COR-L47 (cell line): ENCODE measurements around the gene LRSAM1.
"Not testable (repeated sequence)": the region's sequence is repeated elsewhere in the genome, so short reads cannot be mapped to it uniquely, and the experiment has no call there.

Experiments used
- DNase-seq: peaks from one replicate; lab custom pipeline; 2025; lab: John Stamatoyannopoulos, UW

LRSAM1 gene

DNA sequence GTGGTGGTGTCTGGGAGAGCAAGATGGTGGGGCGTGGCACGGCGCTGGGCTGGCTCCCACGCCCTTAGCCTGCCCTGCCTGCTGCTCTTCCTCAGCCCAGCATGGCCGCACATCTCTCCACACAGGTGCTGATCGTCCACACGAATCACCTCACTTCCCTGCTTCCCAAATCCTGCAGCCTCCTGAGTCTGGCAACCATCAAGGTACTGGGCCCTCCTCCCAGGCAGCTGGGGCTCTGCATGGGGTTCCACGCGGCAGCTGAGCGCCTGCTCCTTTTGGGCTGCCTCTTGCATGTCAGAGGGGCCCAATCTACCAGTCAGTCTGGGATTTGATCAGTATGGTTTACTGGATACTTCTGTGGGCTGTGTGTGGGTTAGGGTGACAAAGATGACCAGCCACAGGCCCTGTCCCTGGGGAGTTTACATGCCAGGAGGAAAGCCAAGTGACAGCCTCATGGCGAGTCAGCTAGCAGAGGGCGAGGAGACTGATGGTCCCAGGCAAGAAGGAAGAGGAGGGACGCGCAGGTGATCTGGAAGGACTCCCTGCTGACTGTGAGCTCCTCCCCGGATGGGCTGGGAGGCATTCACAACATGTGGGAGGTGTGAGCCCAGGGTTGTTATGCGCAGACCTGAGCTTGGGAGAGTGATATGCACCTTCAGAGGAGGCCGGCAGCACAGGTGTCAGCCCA lies 6.0 kb downstream of the LRSAM1 start:
- DNase-seq, result no peak

DNA sequence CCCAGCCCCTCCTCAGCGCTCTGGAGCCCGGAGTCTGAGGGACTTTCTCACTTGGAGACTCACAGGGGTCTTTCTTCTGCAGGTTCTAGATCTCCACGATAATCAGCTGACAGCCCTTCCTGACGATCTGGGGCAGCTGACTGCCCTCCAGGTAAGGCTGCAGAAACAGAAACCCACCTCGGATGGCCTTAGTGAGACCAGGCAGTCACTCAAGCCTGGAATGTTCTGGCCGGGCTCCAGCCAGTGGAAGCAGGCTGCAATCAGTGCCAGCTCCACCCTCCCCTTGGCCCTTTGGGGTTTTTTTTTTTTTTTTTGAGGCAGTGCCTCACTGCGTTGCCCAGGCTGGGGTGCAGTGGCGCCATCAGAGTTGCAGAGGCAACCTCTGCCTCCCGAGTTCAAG lies 7.6 kb downstream of the LRSAM1 start:
- DNase-seq, result no peak

DNA sequence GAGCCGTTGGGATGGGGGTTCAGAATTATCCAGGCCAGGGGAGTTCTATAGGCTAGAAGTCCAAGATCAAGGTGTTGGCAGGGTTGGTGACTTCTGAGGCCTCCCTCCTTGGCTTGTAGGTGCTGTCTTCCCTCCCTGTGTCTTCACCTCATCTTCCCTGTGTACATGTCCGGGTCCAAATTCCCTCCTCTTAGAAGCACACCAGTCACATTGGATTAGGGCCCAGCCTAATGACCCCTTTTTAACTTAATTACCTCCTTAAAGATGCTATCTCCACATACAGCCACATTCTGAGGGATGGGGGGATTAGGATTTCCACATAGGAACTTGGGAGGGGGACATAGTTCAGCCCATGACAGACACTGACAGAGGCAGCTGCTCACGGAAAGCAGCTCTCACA lies 12.1 kb downstream of the LRSAM1 start:
- DNase-seq, result no peak

DNA sequence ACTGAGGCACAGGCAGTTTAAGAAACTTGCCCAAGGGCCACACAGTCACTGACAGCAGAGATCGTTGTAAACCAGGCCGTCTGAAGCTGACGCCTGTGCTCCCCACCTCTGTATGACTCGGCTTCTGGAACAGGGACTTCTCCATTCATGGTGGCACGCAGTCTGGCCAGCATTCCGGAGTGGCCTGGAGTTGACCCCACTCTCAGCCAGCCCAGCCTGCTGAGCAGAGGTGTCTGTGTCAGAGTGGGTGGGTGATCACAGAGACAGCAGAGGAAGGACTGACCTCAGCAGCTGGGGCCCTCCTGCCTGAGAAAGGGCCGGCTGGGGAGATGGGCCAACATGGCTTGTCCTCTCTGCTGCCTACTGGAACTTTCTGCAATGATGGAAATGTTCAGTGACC lies 12.6 kb downstream of the LRSAM1 start:
- DNase-seq, result no peak

DNA sequence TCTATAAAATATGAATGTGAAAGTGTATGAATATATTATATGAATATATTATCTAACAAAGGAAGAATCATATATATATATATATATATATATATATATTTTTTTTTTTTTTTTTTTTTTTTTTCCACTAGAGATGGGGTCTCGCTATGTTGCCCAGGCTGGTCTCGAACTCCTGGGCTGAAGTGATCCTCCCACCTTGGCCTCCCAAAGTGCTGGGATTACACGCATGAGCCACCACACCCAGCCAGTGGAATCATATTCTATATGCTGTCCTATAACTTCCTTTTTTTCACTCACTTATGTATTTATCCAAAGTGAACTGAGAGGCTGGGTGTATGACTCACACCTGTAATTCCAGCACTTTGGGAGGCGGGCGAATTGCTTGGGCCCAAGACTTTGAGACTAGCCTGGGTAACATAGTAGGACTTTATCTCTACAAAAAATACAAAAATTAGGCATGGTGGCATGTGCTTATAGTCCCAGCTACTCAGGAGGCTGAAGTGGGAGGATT lies 15.2 kb downstream of the LRSAM1 start:
- DNase-seq, result not testable (repeated sequence)

DNA sequence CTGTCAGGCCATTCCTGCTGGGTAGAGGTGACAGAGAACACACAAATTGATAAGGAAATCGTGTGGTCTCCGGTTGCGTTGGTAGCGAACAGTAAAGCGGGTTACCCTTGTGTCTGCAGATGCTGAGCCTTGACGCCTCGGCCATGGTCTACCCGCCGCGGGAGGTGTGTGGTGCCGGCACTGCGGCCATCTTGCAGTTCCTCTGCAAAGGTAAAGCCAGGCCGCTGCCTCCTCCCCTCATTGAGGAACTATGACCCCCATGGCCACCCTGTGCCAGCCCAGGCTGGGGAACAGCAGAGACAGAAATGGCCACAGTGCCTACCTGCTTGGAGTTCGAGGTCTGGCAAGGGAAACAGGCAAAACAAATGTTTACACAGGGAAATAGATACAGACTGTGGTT lies 16.3 kb downstream of the LRSAM1 start:
- DNase-seq, result no peak

DNA sequence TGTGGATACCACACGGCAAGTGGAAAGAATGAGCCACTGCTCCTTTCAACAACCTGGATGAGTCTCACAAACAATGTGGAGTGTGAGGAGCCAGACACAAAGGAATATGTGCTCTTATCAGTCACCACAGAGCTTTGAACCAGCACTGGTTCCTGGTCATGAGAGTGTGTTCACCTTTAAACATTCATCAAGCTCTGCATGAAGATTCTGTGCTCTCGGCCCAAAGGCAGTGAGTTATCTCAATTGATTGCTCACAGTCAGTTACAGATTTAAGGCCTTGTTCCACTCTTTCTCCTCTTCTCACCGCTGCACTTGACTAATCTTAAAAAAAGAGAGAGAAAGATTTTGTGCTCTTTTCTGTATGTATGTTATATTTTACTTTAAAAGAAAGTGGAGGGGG lies 19.4 kb downstream of the LRSAM1 start:
- no peak for DNase-seq

DNA sequence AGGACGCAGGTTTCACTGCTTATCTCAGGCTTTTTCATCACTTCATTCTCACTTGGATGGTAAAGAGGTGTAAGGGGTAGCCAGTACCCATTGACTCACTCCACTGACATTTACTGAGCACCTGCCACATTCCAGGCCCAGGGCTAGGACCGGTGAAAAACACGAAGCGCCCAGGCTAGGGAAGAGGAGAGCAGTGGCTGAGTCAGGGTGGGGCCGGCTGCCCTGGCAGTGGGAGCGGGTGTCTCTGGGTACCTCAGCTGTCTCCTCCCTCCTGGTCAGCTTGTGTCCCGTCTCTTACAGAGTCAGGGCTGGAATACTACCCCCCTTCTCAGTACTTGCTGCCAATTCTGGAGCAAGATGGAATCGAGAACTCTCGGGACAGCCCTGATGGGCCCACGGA lies 22.2 kb downstream of the LRSAM1 start:
- no peak for DNase-seq

DNA sequence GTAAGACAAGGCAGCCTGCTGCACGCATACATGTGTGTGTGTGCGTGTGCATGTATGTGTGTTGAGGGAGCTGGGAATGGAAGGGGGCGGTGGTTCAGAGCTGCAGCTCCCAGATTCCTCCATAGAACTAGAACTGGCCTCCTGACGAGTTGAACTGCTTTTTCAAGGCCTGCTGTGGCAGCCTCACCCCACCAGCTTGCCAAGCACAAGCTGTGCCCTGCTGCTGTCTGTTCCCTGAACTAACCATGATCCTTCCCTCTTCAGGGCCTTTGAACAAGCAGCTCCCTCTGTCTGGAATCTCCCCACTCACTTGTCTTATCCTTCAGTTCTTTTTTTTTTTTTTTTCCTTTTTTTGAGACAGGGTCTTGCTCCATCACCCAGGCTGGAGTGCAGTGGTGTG lies 22.6 kb downstream of the LRSAM1 start:
- no peak for DNase-seq

DNA sequence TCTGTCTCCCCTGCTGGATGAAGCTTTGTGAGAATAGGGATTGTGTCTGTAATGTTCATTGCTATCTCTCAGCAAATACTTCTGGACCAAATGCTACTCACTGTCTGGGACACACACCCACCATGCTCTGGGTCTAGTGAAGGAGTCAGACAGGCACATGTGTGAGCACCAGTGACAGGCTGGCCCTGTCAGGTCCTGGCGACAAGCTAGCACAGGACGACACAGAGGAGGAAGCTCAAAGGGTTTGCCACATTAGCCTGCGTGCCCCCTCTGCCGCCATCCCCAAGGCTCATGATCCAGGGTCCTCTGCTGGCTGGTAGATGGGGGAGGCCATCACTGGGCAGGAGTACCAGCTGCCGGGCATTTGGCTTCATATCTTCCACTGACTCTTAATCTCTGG lies 23.3 kb downstream of the LRSAM1 start:
- no peak for DNase-seq

DNA sequence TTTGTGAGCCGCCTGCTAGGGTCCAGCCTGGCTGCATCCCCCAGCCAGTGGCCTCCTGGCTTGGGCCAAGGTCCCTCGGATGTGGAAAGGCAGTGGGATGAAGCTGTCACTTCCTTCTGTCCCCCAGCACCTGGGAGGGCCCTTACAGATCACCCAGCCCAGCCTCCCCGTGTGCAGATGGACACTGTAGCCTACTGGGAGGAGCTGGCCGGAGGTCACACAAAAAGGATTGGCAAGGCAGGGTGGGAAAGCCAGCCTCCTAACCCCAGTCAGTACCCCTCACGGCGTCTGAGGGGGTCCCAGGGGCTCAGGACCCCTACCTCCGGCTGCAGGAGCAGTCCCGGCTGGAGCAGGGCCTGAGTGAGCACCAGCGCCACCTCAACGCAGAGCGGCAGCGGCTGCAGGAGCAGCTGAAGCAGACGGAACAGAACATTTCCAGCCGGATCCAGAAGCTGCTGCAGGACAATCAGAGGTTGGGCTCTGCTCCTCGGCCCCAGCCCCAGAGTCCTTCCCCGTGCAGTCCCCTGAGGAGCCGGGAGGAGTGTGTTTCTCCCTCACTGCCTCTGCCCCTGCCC lies 28.3 kb downstream of the LRSAM1 start:
- DNase-seq, result no peak

DNA sequence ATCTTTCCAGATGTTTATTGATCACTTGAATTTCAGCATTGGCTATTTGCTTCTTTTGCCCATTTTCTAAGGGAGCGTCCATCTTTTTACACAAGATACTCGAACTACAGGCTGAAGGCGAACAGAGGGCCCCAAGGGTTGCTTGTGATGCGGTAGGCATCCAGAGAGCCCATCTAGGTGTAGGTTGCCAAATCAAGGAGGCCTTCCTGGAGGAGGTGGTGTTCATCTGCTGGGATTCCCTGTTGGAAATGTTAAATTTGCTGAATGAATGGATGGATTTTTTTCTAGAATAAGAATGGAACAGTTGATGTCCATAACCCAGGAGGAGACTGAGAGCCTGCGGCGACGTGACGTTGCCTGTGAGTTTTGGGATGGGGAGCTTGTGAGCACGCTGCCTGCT lies 31.4 kb downstream of the LRSAM1 start:
- no peak for DNase-seq

DNA sequence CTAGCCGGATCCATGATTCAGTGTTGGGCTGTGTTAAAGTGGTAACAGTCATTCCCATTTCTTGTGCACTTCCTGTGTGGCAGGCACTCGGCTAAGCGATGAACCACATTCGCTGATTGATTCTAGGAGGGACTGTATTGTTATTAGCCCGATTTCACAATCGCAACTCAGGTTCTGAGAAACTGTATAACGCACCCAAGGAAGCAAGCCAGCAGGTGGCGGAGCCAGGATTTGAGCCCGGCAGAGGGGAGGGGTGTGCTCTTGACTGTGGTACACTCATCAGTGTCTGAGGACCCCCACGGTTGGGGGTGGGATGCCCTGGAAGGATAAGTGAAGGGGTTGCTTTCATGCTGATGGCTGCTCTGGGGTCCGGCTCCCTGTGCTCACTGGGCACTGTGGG lies 34.7 kb downstream of the LRSAM1 start:
- DNase-seq, result no peak

DNA sequence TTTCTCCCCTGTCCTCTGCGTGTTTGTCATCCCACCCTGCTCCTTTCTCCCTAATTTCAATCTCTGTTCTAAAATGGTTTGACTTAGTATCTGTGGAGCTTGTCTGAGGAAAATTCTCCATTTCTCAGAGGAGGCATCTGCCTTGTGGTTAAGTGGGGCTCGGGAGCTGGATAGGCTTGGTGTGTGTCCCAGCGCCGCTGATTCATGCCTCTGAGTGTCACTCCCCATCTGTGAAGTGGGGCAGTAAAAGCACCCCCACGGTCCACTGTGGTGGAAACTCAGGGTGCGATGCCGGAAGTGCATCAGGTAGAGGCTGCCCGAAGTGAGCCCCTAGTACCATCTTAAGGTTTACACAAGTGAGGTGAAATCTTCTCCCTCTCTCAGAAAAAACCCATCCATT lies 37.6 kb downstream of the LRSAM1 start:
- DNase-seq, result no peak

DNA sequence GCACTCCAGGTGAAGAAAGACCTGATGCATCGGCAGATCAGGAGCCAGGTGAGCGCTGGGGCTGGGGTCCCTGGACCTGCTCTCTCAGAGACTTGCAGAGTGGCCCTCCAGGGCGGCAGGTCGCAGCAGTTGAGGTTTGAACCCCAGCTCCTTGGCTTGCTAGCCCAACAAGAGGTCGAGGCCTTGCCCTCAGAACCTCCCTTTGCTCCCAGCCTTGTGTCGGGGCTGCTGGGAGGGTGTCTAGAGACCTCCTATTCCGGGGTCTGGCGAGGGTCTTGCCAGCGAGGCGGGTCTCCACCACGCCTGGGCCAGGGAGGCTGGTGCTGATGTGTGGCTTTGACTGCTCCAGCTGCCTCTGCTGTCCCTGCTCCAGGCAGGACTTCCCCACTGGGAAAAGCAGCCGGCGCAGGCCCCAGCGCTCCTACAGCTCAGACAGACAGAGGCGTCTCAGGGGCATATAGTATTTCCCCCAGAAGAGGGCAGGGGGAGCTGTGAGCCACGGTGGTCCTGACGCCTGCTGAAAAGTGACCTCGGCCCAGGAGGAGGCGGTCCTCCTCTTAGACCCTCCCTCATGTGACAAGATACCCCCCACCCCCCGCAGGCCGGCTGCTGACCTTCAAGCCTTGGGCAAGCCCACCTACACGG lies 38.3 kb downstream of the LRSAM1 start:
- DNase-seq, result no peak

DNA sequence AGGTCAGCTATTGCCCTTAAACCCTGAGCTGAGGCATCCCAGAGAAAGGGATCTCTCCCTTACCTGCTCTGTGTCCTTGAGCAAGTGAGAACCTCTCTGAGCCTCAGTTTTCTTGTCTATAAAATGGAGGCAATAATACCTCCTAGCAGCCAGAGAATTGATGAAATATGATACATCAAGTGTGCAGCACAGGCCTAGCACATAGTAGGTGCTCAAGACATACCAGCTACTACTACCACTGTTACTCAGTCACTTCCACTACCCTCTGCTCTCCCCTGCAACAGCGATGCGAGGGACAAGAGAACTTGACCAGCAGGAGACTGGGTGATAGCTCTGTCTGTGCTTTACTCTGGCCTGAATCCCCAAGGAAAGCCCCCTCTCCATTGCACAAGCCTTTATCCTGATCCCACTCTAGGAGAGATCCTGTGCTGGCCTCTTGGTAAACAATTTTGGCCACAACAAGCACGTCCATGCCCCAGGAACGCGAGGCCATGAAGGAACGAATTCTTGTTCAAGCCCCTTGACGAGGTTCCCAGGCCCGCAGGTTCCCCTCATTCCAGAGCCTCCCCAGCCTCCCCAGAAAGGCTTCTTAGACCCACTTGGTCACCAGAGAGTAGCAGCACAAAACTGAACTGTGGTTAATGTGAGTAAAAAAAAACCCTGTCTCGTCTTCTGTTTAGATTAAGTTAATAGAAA lies 39.4 kb downstream of the LRSAM1 start:
- DNase-seq, result no peak

DNA sequence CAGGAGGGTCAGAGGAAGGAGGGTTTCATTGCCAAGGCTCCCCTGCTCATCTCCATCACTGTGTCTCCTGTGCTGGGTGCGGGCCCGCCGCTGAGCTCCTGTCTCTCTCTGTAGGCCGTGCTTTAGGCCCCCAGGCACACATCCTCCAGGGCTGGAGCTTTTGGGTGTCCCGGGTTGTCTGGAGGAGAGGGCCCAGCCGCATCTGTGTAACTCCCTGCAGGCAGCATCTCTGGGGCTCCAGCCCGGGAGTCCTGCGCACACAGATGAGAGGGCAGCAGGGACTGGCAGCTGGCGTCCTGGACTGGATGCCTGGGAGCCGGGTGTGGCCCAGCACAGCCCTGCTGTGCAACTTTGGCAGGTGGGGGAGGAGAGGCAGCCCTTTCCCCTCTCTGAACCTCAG lies 40.2 kb downstream of the LRSAM1 start:
- DNase-seq, result no peak

DNA sequence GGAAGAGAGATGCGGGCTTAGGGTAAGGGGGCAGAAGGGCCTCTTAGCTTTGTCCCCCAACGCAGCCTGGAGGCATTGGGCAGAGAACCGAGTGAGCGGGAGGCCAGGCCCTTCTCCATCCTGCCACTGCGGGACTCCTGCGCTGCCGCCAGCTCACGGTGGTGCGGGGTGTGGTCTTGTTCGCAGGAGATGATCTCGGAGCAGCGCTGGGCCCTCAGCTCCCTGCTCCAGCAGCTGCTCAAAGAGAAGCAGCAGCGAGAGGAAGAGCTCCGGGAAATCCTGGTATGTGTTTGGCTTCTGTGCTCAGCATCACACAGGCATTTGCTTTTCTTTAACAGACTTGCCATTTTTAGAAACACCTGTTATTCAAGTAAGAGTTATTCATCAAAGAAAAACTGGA lies 41.3 kb downstream of the LRSAM1 start:
- no peak for DNase-seq

DNA sequence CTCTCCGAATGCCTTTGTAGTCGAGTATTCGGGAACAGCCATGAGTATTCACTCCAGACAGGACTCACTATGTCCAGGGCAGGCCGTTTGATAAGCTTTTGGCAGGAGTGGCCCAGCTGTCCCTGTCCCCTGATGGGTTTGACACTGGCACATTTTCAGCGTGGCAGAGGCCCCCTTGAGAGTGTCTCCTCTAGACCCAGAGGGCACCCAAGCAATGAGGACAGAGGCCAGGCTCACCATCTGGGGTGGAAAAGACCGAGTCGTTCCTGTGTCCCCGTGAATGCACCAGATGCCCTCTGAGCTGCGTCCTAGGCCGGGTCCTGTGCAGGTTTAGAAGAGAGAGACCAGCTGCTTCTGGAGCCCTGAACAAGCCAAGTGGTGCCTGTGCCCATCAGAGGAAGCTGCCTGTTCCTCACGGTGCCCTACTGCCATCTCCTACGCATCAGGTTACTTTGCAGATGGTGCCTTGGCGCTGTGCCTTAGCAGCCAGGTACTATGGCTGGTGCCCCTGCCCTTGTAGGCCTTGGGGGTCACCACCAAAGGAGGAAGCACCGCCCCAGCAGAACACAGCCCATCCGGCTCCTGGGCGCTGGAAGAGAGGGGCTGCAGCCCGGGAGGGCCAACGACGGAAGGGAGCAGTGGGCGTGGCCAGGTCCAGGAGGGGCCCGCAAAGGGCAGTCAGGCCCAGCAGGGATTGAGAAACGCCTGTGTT lies 42.4 kb downstream of the LRSAM1 start:
- DNase-seq, result no peak

DNA sequence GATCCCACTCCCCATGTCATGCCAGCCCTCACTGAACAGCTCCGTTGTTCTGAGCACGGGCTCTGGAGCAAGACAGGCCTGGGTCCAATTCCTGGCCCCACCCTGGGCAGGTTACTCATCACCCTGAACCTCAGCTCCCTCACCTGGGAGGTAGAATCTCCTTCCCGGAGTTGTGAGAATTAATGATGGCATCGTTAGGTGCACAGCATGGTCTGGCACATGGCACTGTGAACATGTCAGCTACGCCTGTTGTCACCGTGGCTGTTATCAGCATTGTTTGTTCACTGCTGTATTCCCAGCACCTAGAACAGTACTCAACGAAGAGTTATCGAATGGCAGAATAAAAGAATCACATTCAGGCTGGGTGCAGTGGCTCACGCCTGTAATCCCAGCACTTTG lies 43.0 kb downstream of the LRSAM1 start:
- DNase-seq, result no peak

DNA sequence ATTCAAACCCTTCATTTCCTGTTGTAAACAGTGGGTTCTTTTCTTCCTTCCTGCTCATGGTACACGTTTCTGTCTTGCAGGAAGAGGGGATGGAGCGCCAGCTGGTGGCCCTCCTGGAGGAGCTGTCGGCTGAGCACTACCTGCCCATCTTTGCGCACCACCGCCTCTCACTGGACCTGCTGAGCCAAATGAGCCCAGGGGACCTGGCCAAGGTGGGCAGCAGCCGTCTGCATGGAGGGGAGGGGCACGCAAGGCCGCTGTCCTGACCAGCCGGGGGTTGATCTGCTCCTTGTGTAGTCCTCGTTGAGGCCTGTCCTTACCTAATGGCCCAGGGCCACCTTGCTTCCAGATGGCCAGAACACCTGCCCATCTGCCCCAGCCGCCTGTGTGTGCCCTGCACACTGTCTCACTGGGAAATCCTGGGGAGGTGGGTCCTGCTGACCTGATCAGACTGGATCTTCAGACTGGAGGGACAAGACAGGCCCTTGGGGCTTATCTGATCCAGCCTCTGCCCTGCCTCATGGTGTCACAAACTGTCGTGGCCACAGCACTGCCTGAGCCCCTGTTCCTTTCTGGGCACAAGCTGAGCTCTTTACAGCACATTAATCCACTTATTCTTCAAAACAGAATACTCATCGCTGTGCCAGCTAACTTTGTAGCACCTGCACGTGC lies 44.7 kb downstream of the LRSAM1 start:
- DNase-seq, result no peak

DNA sequence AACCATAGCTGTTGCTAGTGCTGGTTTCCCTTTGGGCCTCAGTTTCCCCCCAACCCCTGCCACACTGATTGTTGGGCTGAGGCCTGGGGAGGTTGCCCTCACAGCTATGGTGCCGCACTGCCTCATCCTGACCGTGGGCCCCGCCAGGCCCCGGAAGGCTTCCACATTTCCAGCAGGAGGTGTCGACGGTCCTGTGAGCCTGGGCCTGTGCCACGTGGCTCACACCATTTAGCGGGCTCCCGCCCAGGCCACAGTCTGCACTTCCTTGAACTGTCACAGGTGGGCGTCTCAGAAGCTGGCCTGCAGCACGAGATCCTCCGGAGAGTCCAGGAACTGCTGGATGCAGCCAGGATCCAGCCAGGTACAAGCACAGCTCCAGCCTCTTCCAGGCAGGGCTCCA lies 45.7 kb downstream of the LRSAM1 start:
- no peak for DNase-seq
